Measurements from ENCODE around the gene KLK2. TPM values are rescaled to one million over a fixed set of nuclear protein-coding genes. Genes with fewer than 3 reads are reported as not detected.

The KLK2 gene
- total and polyA plus RNA-seq, 2 of the 13 experiments (the other 11 are each of a cell fraction or from before 2014, with no cell fraction given), result 0.11 TPM; not detected in 1

- TF ChIP-seq ZBTB39 (CRISPR knock-in tag; IDR thresholded peaks at IDR 0.05) (no peak), CENPX (CRISPR knock-in tag; IDR thresholded peaks at IDR 0.05) (no peak), ZFP62 (CRISPR knock-in tag; IDR thresholded peaks at IDR 0.05) (no peak), LCORL (IDR thresholded peaks at IDR 0.05) (no peak), LCORL (CRISPR knock-in tag; IDR thresholded peaks at IDR 0.05) (no peak), RFXAP (CRISPR knock-in tag; IDR thresholded peaks at IDR 0.05; ENCODE audit: borderline replicate concordance) (no peak), MATR3 (CRISPR knock-in tag; IDR thresholded peaks at IDR 0.05) (no peak), ZGPAT (CRISPR knock-in tag; IDR thresholded peaks at IDR 0.05) (no peak), ZBTB8A (CRISPR knock-in tag; IDR thresholded peaks at IDR 0.05; ENCODE audit: borderline replicate concordance, low read depth) (no peak), SPEN (CRISPR knock-in tag; IDR thresholded peaks at IDR 0.05; ENCODE audit: low read depth) (no peak)
Measured at GRCh38 chr19:50911206-50912101, 38.2 kb downstream of the KLK2 start, which contains the start of gene KLK4 (continued).

All from HepG2 (cell line).